Measurements from ENCODE around the gene FAIM2. TPM values are rescaled to one million over a fixed set of nuclear protein-coding genes. Genes with fewer than 3 reads are reported as not detected.
A peak's percentile ranks its signal among the peaks of the same experiment; 100 is the strongest.

The FAIM2 gene
- total RNA-seq, 2 donors from 2014 or later: 4.6 to 9.8 TPM

DNA sequence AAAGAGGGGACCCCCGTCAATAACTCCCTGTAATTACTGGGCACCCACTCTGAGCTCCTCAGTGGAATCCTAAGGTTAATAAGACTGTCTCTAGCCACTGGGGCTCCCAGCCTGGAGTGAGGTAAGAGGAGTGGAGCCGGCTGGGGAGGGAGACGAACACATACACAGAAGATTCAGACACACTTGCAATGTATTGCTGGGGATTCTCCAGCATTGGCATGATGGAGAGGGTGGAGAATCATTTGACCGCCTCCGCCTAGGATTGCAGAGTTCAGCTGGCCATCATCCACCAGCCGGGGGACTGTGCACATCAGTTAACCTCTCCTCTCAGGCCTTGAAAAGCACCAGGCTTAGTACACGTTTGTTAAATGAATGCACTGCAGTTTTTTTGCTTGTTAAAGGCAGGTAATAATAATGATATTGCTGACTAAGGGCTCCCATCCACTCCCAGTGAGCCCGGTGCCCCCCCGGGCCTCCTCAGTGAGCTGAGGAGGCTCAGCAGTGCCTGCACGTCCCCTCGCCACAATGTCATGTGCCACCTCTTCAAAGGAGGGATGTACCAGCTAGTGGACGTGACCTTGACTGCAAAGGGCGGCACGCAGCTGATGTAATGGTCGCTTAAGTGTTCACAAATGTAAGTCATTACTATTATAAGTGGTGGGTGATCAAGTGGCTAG, 20.3 kb upstream of the FAIM2 start:
- TF ChIP-seq, protein P1, sequence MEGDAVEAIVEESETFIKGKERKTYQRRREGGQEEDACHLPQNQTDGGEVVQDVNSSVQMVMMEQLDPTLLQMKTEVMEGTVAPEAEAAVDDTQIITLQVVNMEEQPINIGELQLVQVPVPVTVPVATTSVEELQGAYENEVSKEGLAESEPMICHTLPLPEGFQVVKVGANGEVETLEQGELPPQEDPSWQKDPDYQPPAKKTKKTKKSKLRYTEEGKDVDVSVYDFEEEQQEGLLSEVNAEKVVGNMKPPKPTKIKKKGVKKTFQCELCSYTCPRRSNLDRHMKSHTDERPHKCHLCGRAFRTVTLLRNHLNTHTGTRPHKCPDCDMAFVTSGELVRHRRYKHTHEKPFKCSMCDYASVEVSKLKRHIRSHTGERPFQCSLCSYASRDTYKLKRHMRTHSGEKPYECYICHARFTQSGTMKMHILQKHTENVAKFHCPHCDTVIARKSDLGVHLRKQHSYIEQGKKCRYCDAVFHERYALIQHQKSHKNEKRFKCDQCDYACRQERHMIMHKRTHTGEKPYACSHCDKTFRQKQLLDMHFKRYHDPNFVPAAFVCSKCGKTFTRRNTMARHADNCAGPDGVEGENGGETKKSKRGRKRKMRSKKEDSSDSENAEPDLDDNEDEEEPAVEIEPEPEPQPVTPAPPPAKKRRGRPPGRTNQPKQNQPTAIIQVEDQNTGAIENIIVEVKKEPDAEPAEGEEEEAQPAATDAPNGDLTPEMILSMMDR (IDR thresholded peaks at IDR 0.05): no peak
- DNase-seq (ENCODE audit: low spot score): peak; percentile 69
- Histone ChIP-seq H3K4me3 (no peak overlapping the region), H3K36me3 (no peaks in the 10 kb centered on the region), H3K27me3 (no peaks in the 10 kb centered on the region), H3K9me3 (no peaks in the 10 kb centered on the region), H3K4me1 (peaks cover 0 to 19% of the 10 kb centered on the region in 2 donors), H3K27ac (peak overlapping the region in 1 of 2 donors; percentile 52)

DNA sequence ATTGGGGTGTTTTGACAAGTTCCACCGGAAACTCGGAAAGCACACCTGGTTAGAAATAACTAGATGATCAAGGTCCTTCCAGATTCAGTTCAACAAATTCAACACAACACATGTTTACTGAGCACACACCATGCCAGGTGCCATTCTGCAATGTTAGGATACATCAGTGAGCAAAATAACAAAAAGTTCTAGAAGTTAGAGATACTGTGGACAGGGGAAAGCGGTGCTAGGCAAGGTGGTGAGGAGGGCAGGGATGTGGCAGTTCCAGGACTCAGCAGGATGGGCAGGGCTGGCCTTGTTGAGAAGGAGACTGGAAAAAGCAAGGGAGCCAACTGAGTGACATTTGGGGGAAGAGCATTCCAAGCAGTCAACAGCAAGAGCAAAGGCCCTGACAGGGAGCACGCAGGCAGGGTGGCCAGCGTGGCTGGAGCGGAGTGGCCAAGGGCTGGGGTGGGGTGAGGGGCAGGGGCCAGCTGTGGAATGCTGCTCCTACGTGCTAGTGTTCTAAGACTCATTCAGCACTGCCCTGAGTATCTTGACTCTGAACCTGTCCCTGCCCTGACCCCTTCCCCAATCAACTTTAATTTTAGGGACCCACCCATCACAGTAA, 19.4 kb upstream of the FAIM2 start:
- TF ChIP-seq, protein P1 (IDR thresholded peaks at IDR 0.05): no peak
- no peak overlapping the region for H3K4me3 ChIP-seq
- DNase-seq (ENCODE audit: low spot score): peak; percentile 83
- peak overlapping the region; percentile 39 to 52 for H3K27ac ChIP-seq
- H3K9me3 ChIP-seq: no peaks in the 10 kb centered on the region
- peaks cover 0 to 19% of the 10 kb centered on the region in 2 donors for H3K4me1 ChIP-seq
- no peaks in the 10 kb centered on the region for H3K27me3 ChIP-seq
- H3K36me3 ChIP-seq: no peaks in the 10 kb centered on the region

DNA sequence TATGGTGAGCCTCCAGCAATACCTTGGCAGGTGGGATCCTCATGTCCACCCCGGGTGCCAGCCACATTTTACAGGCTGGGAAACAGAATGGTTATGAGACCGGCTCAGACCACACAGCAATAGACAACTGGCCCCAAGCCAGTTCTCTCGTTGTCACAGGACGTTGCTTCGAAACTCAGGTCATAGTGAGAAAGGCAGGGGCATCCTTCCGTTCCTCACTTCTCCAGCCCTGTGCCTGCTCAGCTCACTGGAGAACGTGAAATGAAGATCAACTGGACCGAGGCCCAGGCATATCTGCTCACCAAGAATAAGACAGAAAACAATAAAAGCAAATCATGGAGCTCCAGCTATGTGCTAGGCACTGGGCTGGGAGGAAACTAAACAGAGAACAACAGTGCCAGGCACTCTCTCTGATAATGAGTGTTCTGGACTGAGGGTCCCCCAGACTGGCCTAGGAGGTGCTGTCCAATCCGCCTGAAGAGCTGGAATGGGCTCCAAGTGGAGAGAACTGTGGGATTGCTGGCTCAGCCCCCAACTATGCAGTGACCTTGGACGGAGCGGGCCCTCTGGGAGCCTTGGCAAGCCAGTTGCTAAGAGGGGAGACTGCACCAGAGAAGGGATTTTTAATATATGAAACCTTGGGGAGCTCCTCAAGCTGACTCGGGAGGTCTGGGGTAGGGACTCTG, 18.8 kb upstream of the FAIM2 start:
- no peaks in the 10 kb centered on the region for H3K9me3 ChIP-seq
- peak overlapping the region; percentile 39 to 52 for H3K27ac ChIP-seq
- no peaks in the 10 kb centered on the region for H3K36me3 ChIP-seq
- peaks cover 0 to 19% of the 10 kb centered on the region in 2 donors for H3K4me1 ChIP-seq
- TF ChIP-seq, protein P1 (IDR thresholded peaks at IDR 0.05): no peak
- no peak overlapping the region for H3K4me3 ChIP-seq
- no peak for DNase-seq (ENCODE audit: low spot score)
- H3K27me3 ChIP-seq: no peaks in the 10 kb centered on the region

DNA sequence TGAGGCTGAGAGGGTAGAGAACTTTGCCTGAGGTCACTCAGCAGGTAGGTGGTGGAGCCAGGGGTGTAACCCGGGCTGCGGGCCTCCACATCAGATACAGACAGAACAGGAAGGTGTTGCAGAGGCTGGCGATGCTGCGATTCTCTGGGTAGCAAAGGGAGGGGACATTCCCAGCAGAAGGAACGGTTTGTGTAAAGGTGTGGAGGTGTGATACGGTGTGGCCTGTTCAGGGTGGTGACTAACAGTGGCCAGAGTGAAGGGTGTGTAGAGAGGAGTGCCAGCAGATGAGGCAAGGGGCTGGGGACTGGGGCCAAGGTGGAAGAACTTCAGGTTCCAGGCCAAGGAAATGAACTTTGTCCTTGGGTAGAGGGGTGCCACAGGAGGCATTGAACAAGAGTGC, 18.2 kb upstream of the FAIM2 start:
- Histone ChIP-seq H3K27ac (peak overlapping the region in 1 of 2 donors; percentile 52), H3K36me3 (no peaks in the 10 kb centered on the region), H3K4me1 (peaks cover 0 to 19% of the 10 kb centered on the region in 2 donors), H3K4me3 (no peak overlapping the region), H3K27me3 (no peaks in the 10 kb centered on the region), H3K9me3 (no peaks in the 10 kb centered on the region)
- DNase-seq (ENCODE audit: low spot score): no peak
- TF ChIP-seq, protein P1 (IDR thresholded peaks at IDR 0.05): no peak

DNA sequence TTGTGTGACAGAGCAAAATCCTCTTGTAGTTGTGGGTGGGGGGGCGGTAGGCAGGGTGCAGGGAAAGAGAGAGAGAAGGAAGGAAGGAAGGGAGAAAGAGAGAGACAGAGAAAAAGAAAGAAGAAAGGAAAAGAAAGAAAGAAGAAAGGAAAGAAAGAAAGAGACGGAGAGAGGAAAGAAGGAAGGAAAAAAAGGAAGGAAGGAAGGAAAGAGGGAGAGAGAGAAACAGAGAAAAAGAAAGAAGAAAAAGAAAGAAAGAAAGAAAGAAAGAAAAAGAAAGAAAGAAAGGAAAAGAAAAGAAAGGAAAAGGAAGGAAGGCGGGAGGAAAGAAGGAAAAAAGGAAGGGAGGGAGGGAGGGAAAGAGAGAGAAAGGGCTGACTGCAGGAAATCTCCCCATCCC, 17.6 kb upstream of the FAIM2 start:
- no peak overlapping the region for H3K4me3 ChIP-seq
- no peaks in the 10 kb centered on the region for H3K27me3 ChIP-seq
- DNase-seq (ENCODE audit: low spot score): no peak
- TF ChIP-seq, protein P1 (IDR thresholded peaks at IDR 0.05): no peak
- H3K9me3 ChIP-seq: no peaks in the 10 kb centered on the region
- peaks cover 0 to 19% of the 10 kb centered on the region in 2 donors for H3K4me1 ChIP-seq
- H3K27ac ChIP-seq: peak overlapping the region in 1 of 2 donors; percentile 52
- H3K36me3 ChIP-seq: no peaks in the 10 kb centered on the region

Measured in right atrium auricular region (tissue), 2 donors.